Upper lobe of left lung (tissue), 6 donors: Measurements from ENCODE around the gene RAB3GAP1. TPM values are rescaled to one million over a fixed set of nuclear protein-coding genes. Genes with fewer than 3 reads are reported as not detected.

Experiments used
- ATAC-seq, 2 donors: fragments of 200-7000 bp; cut with Tn5 transposase; one replicate each; pipeline ENCODE4 v1.9.1; 2022; ENCODE audit warnings: mild to moderate bottlenecking in 2 of 2, moderate library complexity in 2 of 2; ENCODE audit not compliant: low FRiP score in 2 of 2
- DNase-seq, 2 donors: peaks; one replicate each; pipeline ENCODE4 v3.0.0-alpha.2; 2019 to 2020
- H3K27ac ChIP-seq, 4 donors: fragments of 200-600 bp; sonication (generic); one replicate each; pipeline ENCODE4 v1.5.1; 2016 to 2019
- H3K27me3 ChIP-seq, 4 donors: fragments of 200-600 bp; sonication (generic); one replicate each; pipeline ENCODE4 v1.5.1; 2017 to 2019
- H3K36me3 ChIP-seq, 4 donors: fragments of 200-600 bp; sonication (generic); one replicate each; pipeline ENCODE4 v1.5.1; 2016 to 2019
- H3K4me1 ChIP-seq, 4 donors: fragments of 200-600 bp; sonication (generic); one replicate each; pipeline ENCODE4 v1.5.1; 2018 to 2019
- H3K4me3 ChIP-seq, 4 donors: fragments of 200-600 bp; sonication (generic); one replicate each; pipeline ENCODE4 v1.5.1; 2017 to 2019; ENCODE audit warnings: mild to moderate bottlenecking in 2 of 4, moderate library complexity in 1 of 4
- H3K9me3 ChIP-seq, 4 donors: fragments of 200-600 bp; sonication (generic); one replicate each; pipeline ENCODE4 v1.5.1; 2018 to 2019
- EP300 ChIP-seq, 4 donors: sonication (generic); formaldehyde crosslinking; IDR thresholded peaks; one replicate each; pipeline ENCODE4 v1.5.1; 2017; ENCODE audit warnings: antibody characterized with exemption in 4 of 4, control low read depth in 2 of 4
- POLR2A ChIP-seq, 4 donors: fragments of 450-650 bp; IDR thresholded peaks; one replicate each; pipeline ENCODE4 v1.5.1; 2016 to 2017; ENCODE audit warnings: antibody characterized with exemption in 4 of 4, mild to moderate bottlenecking in 2 of 4
- POLR2AphosphoS5 ChIP-seq, 2 donors: sonication (generic); formaldehyde crosslinking; IDR thresholded peaks; one replicate each; pipeline ENCODE4 v1.5.1; 2017; ENCODE audit warnings: antibody characterized with exemption in 2 of 2
- WGBS, 2 donors: methylation state at CpG; one replicate each; pipeline ENCODE4 v1.1.5; 2017 to 2018; 5-methylcytosine and 5-hydroxymethylcytosine counted together
- total RNA-seq, 6 donors: library from RNA; depleted of rRNA in 4 of 6; stranded (reverse); fragments of >200 nt in 4 of 6; gene quantifications; one replicate each; pipeline versions ENCODE4 v1.1.0 to v1.2.1, GENCODE V29; 2016 to 2021
- TF ChIP-seq, protein P1 (sequence below), 6 experiments: fragments of 450-650 bp in 4 of 6; fragments of 200-600 bp in 2 of 6; sonication (generic) in 2 of 6; IDR thresholded peaks; one replicate each; pipeline ENCODE4 v1.5.1; 2016 to 2019; ENCODE audit warnings: antibody characterized with exemption in 6 of 6
- donor health status: DM: no; HTN: no; CAD: no; lungs with moderate emphysema.
- donor health status: DM: no; HTN: yes; CAD: no; lungs with severe emphysema.

RAB3GAP1 gene
- total RNA-seq, 6 donors from 2014 or later = 30.9 to 51.0 (median 36.0) TPM

DNA sequence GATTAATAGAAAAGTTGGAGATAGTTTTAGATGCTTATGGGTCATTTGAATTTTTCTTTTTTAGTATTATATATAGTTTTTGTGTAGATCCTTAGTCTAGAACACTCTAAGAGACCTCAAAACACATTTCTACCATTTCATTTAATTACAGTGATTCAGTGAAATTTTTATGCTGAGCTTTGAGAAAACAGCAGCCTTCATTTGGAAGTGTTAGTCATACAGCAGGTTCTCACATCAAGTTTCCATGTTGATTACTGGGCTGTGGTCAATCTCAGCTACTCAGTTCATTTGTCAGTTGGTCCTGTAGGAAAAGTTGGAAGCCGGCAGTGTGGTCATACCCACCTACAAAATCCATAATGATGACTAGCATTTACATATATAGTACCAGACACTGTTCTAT is 42.8 kb upstream of the RAB3GAP1 start:
- Histone ChIP-seq H3K4me3 (no peak overlapping the region), H3K36me3 (no peaks in the 10 kb centered on the region), H3K27ac (no peak overlapping the region), H3K4me1 (peaks cover 0 to 5% (median 3%) of the 10 kb centered on the region in 4 donors), H3K27me3 (no peaks in the 10 kb centered on the region), H3K9me3 (no peaks in the 10 kb centered on the region)
- 93 to 100% methylated on average over 1 of the region's 1 CpG for WGBS, 2 donors
- no peak for ATAC-seq
- TF ChIP-seq EP300 (IDR thresholded peaks at IDR 0.05) = no peak
- TF ChIP-seq, protein P1, sequence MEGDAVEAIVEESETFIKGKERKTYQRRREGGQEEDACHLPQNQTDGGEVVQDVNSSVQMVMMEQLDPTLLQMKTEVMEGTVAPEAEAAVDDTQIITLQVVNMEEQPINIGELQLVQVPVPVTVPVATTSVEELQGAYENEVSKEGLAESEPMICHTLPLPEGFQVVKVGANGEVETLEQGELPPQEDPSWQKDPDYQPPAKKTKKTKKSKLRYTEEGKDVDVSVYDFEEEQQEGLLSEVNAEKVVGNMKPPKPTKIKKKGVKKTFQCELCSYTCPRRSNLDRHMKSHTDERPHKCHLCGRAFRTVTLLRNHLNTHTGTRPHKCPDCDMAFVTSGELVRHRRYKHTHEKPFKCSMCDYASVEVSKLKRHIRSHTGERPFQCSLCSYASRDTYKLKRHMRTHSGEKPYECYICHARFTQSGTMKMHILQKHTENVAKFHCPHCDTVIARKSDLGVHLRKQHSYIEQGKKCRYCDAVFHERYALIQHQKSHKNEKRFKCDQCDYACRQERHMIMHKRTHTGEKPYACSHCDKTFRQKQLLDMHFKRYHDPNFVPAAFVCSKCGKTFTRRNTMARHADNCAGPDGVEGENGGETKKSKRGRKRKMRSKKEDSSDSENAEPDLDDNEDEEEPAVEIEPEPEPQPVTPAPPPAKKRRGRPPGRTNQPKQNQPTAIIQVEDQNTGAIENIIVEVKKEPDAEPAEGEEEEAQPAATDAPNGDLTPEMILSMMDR (IDR thresholded peaks at IDR 0.05) = no peak
- no peak for TF ChIP-seq POLR2A (IDR thresholded peaks at IDR 0.05)
- no peak for TF ChIP-seq POLR2AphosphoS5 (IDR thresholded peaks at IDR 0.05)
- DNase-seq = no peak

DNA sequence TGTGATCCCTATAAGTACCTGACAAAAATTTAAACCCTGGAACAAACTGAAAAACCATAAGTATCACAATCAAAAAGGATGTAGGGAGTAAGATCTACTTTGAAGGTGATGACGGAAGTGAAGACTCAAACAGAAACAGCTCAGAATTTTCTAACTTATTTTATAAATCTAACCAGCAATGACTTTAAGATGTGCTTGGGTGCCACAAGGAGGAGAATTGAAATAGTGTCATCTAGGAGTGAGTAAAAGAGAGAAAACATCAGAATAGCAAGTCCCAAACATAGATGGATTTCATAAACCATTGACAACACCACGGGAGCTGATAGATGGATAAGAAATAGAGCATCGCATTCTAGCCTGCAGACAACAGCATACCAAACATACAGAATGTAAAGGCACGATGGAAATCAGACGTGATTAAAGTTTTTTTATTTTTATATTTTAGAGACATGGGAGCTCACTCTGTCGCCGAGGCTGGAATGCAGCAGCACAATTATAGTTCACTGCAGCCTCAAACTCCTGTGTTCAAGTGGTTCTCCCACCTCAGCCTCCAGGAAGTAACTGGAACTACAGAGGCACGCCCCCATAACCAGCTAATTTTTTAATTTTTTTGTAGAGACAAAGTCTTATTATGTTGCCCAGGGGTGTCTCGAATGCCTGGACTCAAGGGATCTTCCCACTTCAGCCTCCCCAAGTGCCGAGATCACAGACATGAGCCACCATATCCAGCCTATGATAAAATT is 41.7 kb upstream of the RAB3GAP1 start:
- DNase-seq = no peak
- H3K4me1 ChIP-seq = no peaks in the 10 kb centered on the region
- H3K36me3 ChIP-seq = no peaks in the 10 kb centered on the region
- no peaks in the 10 kb centered on the region for H3K27me3 ChIP-seq
- H3K9me3 ChIP-seq = no peaks in the 10 kb centered on the region
- TF ChIP-seq, protein P1 (IDR thresholded peaks at IDR 0.05) = no peak
- TF ChIP-seq POLR2AphosphoS5 (IDR thresholded peaks at IDR 0.05) = no peak
- no peak for TF ChIP-seq POLR2A (IDR thresholded peaks at IDR 0.05)
- no peak for TF ChIP-seq EP300 (IDR thresholded peaks at IDR 0.05)
- H3K27ac ChIP-seq = no peak overlapping the region
- WGBS, 2 donors = 79 to 88% methylated on average over 10 of the region's 10 CpGs
- no peak for ATAC-seq
- no peak overlapping the region for H3K4me3 ChIP-seq

DNA sequence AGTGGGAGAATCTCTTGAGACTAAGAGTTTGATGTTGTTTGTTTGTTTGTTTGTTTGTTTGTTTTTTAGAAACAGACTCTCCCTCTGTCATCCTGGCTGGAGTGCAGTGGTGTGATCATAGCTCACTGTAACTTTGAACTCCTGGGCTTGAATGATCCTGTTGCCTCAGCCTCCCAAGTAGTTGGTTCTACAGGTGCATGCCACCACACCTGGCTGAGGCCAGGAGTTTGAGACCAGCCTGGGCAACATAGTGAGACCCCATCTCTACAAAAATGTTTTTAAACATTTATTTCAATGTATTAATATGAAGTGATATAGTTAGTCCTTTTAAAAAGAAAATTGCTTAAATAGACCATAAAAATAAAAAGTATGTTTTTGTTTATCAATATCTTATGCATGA is 40.5 kb upstream of the RAB3GAP1 start:
- Histone ChIP-seq H3K27ac (no peak overlapping the region), H3K9me3 (no peaks in the 10 kb centered on the region), H3K4me3 (no peak overlapping the region), H3K36me3 (no peaks in the 10 kb centered on the region), H3K4me1 (no peaks in the 10 kb centered on the region), H3K27me3 (no peaks in the 10 kb centered on the region)
- ATAC-seq (no peak), DNase-seq (no peak)
- TF ChIP-seq POLR2A (IDR thresholded peaks at IDR 0.05) (no peak), EP300 (IDR thresholded peaks at IDR 0.05) (no peak)
- TF ChIP-seq, protein P1 (IDR thresholded peaks at IDR 0.05) = no peak

DNA sequence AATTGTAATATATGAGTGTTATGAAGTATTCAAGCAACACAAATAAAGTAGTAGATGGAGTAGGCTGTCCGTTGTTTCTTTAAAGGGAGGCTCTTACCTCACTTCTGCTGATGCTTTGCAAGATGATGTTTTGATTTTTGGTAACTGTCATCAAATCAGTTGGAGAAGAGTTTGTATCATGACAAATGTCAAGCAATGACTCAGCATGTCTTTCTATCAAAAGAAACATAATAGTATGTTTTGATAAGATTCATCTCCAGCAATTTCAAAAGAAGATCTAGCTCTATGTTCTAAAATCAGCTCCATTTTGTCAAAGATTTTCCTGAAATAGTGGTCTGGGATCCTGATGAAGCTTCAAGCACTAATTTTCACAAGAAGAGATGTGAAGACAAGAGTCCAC is 30.5 kb upstream of the RAB3GAP1 start:
- Histone ChIP-seq H3K4me1 (no peaks in the 10 kb centered on the region), H3K27ac (no peak overlapping the region), H3K27me3 (no peaks in the 10 kb centered on the region), H3K36me3 (no peaks in the 10 kb centered on the region), H3K4me3 (no peak overlapping the region), H3K9me3 (no peaks in the 10 kb centered on the region)
- DNase-seq = no peak
- no peak for TF ChIP-seq EP300 (IDR thresholded peaks at IDR 0.05)
- TF ChIP-seq, protein P1 (IDR thresholded peaks at IDR 0.05) = no peak
- TF ChIP-seq POLR2A (IDR thresholded peaks at IDR 0.05) = no peak
- no peak for TF ChIP-seq POLR2AphosphoS5 (IDR thresholded peaks at IDR 0.05)
- 84 to 93% methylated on average over 1 of the region's 1 CpG for WGBS, 2 donors
- no peak for ATAC-seq
